ENCODE measurements around the gene SOSTDC1.

- no peak for TF ChIP-seq POLR2A (IDR thresholded peaks at IDR 0.05)
- TF ChIP-seq, protein P1, sequence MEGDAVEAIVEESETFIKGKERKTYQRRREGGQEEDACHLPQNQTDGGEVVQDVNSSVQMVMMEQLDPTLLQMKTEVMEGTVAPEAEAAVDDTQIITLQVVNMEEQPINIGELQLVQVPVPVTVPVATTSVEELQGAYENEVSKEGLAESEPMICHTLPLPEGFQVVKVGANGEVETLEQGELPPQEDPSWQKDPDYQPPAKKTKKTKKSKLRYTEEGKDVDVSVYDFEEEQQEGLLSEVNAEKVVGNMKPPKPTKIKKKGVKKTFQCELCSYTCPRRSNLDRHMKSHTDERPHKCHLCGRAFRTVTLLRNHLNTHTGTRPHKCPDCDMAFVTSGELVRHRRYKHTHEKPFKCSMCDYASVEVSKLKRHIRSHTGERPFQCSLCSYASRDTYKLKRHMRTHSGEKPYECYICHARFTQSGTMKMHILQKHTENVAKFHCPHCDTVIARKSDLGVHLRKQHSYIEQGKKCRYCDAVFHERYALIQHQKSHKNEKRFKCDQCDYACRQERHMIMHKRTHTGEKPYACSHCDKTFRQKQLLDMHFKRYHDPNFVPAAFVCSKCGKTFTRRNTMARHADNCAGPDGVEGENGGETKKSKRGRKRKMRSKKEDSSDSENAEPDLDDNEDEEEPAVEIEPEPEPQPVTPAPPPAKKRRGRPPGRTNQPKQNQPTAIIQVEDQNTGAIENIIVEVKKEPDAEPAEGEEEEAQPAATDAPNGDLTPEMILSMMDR (IDR thresholded peaks at IDR 0.05), result no peak
These were observed 41.8 kb downstream of the SOSTDC1 start for GRCh38 chr7:16423761-16424160.
